RPMI8226 (cell line): ENCODE measurements around the gene OR5B3.
"Not testable (repeated sequence)": the region's sequence is repeated elsewhere in the genome, so short reads cannot be mapped to it uniquely, and the experiment has no call there.

Experiments used
- DNase-seq: peaks from one replicate; pipeline ENCODE4 v3.0.0-alpha.2; 2015

Gene OR5B3

DNA sequence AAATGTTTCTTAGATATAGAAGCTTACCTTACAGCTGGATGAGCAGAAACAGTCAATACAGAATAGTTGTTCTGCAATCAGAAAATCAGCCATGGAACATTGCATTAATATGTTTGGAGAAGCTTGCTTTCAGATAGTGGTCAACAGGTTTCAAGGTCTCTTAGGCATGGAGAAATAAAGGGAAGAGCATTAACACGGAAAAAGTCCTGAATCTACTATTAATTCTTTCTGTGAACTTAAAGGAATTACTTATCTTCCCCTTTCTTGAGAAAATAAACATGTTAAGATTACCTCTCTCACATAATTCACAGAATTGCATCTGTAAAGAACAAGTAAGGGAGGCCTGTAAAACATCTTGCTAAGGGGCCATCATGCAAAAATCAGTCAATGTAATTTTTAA, at the start of gene OR5B3:
TSS of gene OR5B3 (minus strand) at position 101 of the 400 bp plus-strand sequence. CDS start 3,465 bp downstream, outside the sequence.
- no peak for DNase-seq

DNA sequence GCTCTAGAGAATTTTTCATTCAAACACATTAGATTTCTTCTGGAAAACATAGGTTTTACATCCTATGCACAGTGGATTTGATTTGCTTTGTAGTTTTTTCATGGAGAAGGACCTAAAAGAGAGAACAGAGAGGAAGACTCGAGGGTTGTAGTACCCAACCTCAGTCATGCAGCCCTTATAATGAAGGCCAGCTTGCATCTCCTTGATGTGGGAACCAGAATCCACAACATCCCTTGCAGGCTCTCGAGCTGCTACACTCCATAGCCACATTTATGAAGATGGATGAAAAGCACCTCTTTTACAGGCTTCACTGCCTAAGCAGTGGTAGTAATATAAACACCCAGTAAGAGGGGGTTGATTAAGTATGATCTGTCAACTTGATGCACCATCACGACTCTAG, 44.9 kb upstream of the OR5B3 start:
- DNase-seq: no peak

DNA sequence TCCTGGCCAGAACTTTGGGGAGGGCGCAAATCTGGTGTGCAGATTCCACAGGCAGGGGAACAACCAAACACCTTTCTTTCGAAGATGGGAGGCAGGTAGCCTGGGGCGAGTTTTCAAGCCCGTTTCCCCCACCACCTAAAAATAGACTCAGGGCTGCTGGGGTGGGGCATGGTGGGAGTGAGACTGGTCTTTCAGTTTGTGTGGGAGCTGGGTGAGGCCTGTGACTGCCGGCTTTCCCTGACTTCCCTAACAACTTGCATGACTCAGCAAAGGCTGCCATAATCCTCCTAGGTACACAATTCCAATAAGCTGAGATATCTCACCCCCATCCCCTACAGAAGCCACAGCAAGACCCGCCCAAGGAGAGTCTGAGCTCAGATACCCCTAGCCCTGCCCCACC, 39.6 kb upstream of the OR5B3 start:
- no peak for DNase-seq

DNA sequence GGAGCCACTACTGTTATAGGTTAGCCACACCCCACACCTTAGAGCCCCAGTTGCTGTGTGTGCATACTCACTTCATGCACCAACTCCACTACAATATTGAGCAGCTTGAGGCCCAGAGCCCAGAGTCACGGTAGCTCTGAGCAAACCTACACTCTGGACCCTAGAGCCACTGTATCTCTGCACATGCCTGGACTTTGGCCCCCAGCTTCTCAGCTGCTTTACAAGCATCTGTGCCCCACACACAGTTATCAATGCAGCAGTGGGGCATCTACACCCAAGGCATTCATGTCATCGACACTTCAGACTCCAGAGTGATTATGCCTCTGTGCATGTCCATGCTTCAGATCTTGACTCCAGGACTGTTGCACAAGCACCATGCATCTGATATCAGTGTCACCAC, 37.6 kb upstream of the OR5B3 start:
- no peak for DNase-seq

DNA sequence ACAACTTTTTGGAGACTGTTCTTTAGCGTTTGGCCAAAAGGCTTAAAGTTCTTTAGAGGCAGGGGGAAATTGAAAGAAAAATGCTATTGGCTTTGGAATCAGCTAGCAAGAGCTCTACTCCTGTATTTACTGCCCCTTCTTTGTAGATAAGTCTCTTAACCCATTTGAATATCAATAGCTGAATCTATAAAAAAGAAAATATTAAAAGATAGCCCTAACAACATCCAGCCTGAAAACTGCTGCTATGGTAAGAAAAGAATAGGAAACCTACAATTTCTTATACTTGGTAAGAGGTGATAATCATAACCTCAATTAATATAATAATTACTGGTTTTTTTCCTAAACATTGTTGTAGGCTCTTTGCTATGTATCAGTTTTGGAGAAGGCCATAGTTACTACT, 35.5 kb upstream of the OR5B3 start, which contains the start of gene OR5B12:
TSS of gene OR5B12 (minus strand) at position 101 of the 400 bp plus-strand sequence. CDS start 2,085 bp downstream, outside the sequence.
- DNase-seq: no peak

DNA sequence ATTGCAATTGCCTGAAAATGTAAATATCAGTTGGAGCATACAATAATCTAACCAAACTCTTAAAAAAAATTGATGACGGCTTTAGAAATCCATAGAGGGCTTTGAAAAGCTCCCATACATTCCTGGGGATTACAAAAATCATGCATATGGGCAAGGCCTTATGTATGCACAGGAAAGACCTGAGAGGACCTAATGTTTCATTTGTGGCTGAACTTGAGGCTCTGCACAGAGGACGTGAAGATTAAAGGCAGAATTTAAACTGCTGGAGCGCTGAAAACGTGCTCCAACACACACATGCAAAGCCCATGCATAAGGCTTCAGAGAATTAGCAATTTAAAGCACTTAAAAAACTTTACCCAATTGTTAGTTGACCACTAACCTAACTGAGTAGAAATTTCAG, 31.8 kb upstream of the OR5B3 start:
- DNase-seq: no peak

DNA sequence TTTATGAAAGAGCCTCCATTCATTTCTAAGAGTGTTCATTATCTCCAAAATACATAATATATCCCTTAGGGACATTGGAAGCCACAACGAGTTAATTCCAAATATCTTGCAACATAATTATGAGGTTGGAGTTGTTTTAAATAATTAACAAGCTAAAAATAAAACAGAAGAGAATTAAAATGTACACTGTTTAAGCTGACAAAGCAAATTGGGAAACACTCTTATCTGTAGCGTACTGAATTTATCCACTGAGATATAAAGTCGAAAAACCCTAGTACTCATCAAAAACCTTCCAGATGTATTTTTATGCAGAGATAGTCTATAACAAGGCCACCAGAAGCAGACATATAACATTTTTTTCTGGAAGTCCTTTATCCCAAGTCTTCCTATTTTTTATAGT, 27.5 kb upstream of the OR5B3 start:
- no peak for DNase-seq

DNA sequence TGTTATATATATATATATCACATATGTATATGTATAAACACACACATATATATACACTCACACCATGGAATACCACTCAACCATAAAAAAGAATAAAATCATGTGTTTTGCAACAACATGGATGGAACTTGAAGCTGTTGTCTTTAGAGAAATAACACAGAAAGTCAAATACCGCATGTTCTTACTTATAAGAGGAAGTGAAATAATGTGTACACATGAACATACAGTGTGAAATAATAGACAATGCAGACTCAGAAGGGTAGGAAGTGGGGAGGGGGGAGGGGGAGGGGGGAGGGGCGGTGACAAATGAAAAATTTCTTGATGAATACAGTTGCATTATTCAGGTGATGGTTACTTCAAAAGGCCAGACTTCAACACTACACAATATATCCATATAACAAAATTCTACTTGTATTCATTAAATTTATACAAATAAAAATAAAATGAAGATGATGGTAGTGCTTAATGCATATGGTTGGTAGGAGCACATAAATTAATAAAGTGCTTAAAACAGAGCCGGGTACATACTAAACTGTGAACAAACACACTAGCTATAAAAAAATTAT, 27.0 kb upstream of the OR5B3 start:
- no peak for DNase-seq

DNA sequence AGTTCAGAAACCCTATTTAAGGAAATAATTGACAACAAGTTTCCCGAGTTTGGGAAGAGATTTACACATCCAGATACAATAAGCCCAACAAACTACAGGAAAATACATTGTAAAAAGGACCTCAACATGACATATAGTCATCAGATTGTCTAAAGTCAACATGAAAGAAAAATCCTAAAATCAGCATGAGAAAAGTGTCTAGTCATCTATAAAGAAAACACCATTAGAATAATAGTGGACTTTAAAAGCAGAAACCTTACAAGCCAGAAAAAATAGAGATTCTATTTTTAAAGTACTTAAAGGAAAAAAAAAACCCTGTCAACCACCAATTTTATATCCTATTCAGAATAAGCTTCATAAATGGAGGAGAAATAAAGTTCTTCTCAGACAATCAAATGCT, 22.6 kb upstream of the OR5B3 start:
- DNase-seq: no peak

DNA sequence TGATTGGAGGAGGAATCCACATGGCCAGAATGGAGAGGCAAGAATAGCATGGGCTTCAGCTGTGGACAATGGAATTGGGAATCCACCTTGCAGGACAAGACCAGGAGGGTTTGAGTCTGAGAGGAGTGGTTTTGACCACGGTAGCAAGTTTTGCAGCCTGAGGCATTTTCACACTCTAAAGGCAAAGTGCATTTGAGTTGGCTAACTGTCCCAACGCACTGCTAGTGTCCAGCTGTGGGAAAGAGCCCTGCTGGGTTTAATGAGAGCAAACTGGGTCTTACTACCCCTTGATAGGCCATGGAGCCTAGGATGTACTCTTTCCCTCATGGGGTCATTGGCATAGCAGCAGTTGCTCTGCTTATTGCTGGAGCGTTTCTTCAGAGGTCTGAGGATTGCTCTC, 21.3 kb upstream of the OR5B3 start, which contains the start of gene OR5B2:
TSS of gene OR5B2 (minus strand) at position 101 of the 400 bp plus-strand sequence. CDS start 4,860 bp downstream, outside the sequence.
- DNase-seq: no peak

DNA sequence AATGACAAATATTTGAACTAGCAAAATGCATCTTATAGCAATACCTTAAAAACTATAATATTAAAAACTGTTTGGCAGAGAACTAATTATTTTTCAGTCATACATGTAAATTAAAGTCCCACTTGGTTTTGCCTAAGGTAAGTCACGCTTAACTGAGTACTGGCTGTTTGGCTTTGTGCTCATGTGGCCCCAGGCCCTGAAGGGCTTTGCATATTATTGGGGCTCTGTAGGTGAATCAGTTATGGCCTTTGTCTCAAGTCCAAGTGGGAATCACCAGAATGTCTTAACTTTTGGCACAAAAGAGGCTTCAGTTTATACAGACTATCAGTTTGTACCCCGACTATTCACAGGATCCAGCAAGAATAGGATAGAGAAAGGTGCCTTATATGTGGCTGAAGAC, 7.1 kb downstream of the OR5B3 start:
- DNase-seq: not testable (repeated sequence)

DNA sequence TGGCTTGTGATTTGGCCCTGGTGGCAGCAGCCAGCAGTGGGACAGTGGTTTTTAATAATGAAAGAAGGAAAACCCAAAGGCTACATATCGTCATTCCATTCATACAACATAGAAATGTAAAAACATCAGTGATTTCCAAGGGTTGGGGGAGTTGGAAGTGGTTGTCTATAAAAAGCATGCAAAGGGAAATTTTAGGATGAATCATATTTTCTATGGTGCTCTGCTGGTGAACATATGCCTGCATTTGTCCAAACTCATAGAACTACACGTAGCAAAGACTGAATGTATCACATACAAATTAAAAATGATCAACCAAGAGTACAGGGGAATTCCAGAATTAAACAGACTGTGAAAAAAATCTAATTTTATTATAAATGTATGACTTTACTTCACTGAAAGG, 11.1 kb downstream of the OR5B3 start:
- no peak for DNase-seq

DNA sequence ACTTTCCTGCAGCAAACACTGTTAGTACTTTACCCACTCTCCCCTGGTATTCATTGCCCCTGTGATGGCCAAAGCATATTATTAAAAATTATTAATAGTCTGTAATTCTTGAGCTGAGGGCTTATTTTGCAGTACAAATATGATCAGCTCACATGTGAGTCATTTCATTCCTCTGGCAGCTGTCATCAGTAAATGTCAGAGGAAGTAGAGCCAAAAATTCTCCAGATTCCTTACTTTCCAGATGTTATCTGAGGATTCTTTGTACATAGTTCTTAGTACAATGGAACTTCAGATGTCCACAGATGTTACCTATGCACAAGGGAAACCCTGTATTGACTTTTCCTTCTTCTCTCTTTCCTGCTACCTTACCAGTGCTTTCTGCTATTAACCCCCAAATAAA, 12.5 kb downstream of the OR5B3 start:
- no peak for DNase-seq

DNA sequence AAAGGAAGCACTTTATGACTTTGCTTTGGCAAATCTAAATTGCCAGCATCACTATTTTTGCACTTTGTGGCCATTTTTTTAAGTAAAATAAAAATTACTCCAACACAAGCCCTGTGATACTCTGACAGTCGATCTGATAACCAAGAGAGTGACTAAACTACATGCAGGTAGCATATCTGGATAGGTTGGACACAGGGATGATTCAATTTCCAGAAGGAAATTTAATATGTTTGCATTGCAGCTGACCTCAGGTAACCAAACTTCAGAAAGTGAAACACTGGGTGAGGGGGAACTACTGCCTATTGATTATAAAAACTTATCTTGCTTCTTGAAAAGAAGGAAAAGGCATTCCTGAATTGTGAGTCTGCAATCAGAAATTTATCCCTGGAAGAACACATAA, 13.9 kb downstream of the OR5B3 start:
- no peak for DNase-seq

DNA sequence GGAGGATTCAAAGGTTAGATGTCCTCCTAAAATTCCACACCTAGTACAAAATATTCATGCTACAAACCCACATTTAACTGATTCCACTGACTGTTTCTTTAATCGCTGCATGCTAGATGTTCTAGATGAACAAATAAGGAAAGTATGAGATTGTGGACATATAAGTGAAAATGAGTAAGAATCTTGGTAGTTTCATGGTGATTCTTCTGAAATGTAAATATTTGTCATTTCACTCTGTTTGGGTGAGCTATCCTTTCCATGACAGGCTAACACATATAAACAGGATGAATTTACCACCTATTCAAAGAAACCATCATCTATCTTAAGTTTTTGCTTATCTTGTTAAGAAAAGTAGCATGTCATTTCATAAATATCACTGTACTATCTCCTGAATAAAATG, 14.8 kb downstream of the OR5B3 start:
- no peak for DNase-seq

DNA sequence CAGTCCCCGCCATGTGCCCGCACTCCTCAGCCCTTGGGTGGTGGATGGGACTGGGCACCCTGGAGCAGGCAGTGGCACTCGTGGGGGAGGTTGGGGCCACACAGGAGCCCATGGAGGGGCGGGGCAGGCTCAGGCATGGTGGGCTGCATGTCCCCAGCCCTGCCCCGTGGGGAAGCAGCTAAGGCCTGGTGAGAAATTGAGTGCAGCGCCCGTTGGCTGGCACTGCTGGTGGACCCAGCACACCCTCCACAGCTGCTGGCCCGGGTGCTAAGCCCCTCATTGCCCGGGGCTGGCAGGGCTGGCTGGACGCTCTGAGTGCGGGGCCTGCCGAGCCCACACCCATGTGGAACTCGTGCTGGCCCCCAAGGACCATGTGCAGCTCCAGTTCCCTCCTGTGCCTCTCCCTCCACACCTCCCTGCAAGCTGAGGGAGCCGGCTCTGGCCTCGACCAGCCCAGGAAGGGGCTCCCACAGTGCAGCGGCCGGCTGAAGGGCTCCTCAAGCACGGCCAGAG, 16.1 kb downstream of the OR5B3 start:
- no peak for DNase-seq

DNA sequence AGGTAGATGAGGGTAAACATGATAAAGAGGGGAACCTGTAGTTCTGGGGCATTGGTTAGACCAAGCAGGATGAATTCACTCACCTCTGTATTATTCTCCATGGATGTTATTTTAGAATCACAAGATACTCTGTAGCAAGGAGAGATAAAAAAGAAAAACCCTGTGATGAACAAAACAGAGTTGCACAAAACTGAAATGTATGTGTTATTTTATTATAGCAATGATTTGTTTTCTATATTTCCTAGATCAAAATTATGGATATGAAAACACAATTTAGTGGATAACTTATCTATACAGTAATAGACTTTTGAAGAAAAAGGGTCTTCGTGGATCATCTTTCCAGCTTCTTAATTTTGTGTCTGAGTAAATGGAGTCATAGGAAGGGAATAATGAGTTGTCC, 47.7 kb downstream of the OR5B3 start, which contains the start of gene OR5B17:
TSS of gene OR5B17 (minus strand) at position 101 of the 400 bp plus-strand sequence. CDS start at position 101, 0 bp downstream.
- no peak for DNase-seq

DNA sequence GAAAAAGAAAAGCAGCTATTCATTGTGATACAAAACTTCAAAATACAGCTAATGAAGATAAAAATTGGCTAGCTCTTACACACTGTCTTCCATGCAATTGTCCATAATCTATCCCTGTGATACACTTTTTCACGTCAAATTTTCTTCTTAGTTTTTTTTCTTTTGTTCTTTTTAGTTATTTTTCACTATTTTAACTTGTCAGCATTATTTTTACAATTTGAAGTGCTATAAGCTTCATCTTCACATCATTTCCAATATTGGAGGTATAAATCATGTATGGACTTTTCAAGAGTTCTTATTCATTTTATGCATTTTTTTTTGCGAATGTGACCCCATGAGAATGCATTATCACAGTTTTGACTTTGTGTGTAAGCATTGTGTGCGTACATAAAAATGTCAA, 51.9 kb downstream of the OR5B3 start:
- no peak for DNase-seq
